ENCODE results near the gene TCF4.

Gene TCF4

GRCh38 chr18:55275039-55275901 lies 312.7 kb downstream of the TCF4 start:
- no peak for DNase-seq

- no peak for DNase-seq
Measured at GRCh38 chr18:55272510-55273243, 315.3 kb downstream of the TCF4 start.

GRCh38 chr18:55269622-55270021 lies 318.4 kb downstream of the TCF4 start:
- DNase-seq: no peak

DNA sequence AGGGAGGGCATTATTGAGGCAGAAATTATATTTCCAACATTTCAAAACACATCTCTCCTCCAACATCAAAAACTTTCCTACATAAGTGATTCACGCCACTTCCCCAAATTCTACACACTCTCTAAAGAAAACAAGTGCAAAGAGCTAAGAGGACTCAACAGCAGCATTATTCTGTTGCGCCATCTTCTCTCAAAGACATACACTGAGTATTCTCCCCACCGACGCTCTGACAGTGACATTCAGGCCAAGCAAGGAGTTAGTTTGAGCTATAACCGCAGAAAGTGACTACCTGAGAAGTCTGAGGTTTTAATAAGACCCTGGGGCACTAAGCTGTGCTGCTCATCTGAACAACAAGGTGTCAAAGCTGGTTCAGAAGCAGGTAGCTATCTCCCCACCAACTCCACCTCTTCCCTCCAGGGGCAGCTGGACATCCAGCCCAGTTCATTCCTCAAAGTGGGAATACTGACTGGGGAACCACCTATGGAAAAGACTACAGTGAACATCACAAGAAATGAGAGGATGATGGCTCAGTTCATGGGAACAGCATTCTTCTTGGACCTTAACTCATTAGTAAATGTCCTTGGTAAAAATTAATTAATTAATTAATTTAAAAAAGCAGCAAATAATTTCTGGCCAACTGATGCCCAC lies 319.2 kb downstream of the TCF4 start:
- DNase-seq: no peak

- no peak for DNase-seq
Measured at GRCh38 chr18:55268151-55268601, 319.8 kb downstream of the TCF4 start.

DNA sequence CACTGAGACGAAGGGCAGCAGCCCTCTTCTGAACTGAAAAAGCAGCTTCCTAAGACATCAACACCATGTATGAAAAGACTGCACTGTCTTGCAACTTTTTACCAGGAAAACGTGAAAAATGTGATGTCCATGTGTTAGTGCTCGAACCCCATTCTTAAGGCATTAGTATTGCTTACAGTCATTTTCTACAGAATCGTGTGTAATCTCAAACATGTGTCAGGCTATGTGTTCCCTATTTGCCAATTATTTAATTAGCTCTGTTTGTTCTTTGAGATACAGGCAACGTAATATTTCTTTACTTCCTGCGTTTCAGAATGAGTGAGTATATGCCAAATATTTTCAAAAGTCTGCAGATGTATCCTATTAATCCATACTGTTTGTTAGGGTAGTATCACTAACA lies 321.0 kb downstream of the TCF4 start:
- DNase-seq: no peak

DNA sequence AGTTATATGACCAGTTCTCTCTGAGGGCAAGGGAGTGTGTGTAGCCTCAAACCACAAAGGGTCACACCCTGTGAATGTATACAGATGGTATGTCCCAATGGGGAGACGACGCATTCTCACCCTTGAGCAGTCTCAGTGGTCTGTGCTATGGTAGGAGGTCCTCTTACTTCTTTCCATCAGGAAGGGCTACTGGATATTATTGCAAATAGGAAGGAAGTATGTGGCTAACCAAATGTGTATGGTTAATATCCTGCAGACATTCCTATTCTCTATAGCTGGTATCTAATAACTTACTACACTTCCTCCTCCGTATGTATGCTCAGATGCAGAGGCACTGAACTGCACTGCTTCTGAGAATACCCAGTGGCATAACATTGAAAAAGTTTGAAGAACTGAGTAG lies 322.0 kb downstream of the TCF4 start:
- DNase-seq: no peak

DNA sequence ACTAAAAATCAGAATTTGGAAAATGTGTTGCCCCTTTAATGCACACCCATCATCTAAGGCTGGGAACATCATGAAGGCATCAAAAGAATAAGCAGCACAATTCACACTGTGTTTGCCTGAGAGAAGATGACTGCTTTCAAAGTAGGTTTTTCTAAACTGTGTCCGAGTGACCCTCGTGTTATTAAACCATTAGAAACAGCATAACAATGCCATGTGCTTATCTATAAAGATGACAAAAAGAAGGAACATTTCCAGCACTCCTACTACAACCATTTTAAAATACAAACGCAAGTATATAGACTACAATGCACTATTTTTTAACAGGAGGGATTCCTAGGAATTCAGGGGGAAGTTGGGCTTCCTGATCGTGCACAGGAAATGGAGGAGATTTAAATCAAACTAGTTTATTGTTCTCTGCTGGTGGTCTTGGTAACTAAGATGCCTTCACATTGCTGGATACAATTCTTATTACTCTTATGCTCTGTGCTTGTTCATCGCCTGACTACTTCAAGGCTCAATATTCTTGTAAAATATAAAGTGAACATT lies 322.8 kb downstream of the TCF4 start:
- no peak for DNase-seq

DNA sequence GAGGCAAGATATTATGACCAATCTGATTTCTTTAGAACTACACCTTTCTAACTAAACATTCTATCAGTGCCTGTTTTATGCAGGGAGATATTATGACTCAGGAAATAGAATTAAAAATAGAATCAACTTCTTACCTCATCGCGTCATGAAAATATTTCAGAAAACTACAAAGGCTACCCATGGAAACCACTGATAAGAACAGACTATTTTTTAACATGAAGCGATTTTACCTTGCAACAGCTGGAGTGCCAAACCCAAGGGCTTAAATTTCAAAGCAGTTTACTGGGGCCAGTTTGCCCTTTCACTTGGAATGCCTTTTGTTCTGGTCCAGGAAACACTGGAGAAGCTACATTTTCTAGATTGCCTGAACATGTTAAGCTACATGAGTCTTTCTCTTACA lies 323.9 kb downstream of the TCF4 start:
- no peak for DNase-seq

GRCh38 chr18:55262021-55262560 lies 325.9 kb downstream of the TCF4 start:
- no peak for DNase-seq

GRCh38 chr18:55261253-55261652 lies 326.7 kb downstream of the TCF4 start:
- DNase-seq: no peak

- DNase-seq: no peak
Measured at GRCh38 chr18:55258088-55258487, 329.9 kb downstream of the TCF4 start.

- no peak for DNase-seq
Measured at GRCh38 chr18:55256929-55257289, 331.1 kb downstream of the TCF4 start.

DNA sequence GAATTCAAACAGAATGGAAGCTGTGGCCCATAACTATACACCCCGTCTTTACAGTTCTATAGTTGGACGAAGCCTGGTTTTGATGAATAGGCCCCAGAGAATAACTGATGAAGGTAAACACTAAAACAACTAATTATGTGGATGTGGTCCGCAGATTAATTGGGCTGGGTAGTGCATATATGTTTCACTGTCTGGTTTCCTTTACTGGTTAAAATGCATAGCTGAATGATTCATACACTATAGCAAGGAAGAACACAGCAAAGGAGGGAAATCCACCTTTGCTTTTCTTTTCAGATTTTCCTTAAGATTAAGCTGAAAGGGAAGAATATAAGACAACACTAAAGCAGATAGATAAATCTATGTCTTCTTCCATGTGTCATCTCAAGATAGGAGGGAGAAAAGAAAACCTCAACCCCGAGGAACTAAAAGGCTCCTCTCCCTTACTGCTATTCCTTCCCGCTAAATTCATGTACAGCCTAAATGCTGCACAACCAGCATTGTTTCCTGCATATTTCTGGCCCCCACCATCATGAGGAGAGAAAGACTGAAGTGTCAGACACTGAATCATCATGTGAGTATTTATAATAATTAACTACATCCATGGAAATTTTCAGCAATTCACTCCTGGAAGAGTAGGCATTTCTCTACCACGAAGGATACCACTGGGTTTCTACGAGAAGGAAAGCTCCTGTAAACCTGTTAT lies 331.6 kb downstream of the TCF4 start:
- DNase-seq: no peak

GRCh38 chr18:55253814-55254213 lies 334.2 kb downstream of the TCF4 start:
- no peak for DNase-seq

DNA sequence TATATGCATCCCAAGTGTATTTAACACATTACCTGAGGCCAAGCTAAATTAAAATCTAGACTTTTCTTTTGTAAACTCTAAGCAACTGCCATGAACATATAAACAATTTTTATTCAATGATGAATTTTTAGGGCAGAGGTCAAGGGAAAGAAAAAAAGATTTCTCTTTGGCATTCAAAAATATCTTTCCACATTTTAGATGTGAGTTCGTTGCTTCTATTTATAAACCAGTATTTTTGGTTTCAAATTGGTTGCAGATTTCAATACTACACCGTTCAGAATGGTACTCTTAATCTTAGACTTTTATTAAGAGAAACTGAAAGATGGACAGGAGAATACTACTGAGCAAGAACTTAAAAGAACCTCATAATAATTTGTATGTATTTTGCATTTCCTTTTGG lies 335.1 kb downstream of the TCF4 start:
- DNase-seq: no peak

- DNase-seq: no peak
Measured at GRCh38 chr18:55252053-55252675, 335.8 kb downstream of the TCF4 start.

DNA sequence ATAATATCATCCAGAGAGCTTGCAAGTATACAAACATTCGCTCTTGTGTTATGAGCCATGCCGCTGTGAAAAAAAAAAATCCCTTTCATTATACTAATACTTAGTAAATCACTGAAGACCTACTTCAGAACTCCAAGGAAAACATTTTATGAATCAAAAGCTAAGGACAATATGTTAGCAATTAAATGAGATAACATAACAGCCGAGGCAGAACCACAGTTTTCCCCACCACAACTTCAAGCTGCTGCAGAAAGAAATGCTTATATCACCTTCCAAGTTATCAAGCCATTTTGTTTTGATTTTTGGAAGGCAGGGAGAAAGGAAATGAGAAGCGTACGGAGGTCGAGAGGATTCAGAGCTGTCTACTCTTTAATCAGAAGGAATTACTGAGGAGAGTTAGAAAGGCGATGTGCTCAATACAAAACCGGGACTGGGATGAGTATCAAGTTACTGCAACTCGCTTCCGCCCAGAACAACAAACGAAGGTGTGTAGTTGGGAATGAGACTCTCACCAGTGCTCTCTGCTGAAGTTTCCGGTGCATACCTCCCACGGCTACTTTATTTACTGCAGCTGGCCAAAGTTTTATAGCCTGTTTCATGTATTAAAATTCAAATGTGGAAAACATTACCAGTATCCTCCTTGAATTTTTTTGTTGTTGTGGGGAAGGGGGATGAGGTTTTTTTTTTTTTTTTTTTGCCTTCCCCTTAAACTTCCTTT lies 336.6 kb downstream of the TCF4 start:
- DNase-seq: no peak

- no peak for DNase-seq
Measured at GRCh38 chr18:55250768-55251173, 337.2 kb downstream of the TCF4 start.

GRCh38 chr18:55249550-55249949 lies 338.4 kb downstream of the TCF4 start:
- DNase-seq: no peak

DNA sequence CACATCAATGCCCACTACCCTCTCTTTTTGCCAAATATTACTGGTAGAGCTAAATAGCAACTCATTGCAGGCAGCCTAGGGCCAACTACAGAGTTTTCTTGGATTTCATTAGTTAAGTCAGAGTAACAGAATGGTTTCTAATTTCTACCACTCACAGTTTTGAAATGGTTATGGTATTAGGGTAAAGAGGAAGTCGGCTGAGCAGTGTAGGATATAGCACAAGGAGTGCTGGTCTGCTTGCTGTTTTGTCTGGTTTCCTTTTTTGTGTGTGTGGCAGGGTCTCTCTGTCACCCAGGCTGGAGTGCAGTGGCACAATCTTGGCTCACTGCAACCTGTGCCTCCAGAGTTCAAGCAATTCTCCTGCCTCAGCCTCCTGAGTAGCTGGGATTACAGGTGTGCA lies 339.5 kb downstream of the TCF4 start:
- DNase-seq: no peak
